ENCODE data around the gene ZNF862.

The ZNF862 gene

DNA sequence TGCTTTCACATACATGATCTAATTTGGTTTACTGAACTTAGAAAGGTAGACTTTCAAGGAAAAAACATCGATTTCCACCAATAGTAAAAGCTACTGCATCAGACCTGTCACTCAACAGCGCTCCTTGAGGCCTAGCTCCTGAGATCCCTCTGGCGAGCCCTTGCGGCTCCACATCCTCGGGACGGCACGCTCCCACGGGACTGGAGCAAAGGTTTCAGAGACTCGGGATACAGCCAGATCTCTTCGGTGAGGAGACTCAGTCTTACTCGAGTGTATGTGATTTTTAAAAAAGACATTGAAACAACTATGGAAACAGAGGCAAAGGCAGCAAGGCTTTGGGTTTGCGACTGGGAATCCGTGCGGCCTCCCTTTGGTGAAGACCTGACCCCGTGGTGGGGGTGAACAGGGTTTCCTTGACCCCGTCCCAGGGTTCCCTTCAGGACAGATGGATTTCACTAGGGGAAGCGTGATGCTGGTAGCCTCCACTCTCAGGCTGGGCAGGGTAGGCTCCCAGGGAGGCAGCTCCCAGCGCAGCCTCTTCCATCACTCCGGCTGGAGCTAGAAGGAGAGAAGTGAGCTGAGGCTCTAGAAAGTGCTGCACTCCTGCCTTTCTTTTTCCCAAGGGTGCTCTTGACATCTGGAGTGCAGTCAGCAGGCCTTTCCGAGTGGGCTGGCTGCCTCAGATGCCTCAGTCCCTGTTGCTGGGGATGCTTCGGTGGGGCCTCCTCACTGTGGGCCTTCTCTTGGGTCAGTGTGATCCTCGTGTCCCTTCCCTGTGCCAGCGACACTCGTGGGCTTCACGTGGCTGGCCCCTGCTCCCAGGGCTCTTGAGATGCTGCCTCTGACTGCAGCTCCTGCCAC, 29.8 kb downstream of the ZNF862 start:
- DNase-seq, result no peak

DNA sequence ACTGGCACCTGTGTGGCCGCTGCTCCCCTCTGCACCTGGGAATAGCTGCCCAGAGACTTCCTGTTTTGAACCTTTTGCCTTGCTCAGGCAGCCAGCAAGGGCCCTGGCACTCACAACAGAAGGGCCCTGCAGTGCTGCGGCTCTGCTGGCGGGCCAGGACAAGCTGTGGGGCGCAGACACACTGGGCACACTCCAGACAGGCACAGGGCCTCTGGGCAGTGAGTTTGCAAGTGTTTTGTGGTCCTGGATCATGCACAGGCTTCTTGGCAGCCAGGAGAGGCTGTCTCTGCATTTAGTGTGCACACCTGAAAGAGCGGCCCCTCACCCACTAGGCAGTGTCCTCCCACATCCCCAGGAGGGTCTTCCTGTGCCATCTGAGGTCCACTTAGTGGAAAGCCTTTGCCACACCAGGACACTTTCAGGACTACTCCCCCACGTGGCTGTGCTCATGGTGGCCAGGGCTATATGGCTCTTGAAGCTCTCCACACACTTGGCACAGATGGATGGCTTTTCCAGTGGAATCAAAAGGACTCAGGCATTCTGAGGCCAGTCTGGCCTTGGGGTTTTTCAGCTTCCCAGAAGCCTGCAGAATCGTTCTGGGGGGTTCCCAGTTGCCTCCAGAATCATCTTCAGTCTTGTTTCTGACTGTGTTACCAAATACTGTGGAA, 30.6 kb downstream of the ZNF862 start:
- DNase-seq, result no peak

DNA sequence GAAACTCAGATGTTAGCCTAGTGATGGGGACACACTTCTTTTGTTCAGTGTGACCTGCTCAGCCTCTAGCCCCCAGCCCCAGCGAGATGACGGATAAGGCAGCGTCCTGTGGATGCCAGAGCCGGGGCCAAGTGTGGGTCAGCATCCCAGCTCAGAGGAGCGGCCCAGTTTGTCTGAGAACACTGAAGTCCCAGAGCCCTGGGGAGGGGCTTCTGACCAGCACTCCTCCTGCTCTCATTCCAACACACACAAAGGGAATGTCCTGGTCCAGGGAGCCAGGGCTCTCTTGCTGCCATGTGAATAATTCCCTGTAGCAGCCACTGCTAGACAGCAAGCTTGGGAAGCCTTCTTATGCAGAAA, 31.1 kb downstream of the ZNF862 start:
- DNase-seq, result no peak

DNA sequence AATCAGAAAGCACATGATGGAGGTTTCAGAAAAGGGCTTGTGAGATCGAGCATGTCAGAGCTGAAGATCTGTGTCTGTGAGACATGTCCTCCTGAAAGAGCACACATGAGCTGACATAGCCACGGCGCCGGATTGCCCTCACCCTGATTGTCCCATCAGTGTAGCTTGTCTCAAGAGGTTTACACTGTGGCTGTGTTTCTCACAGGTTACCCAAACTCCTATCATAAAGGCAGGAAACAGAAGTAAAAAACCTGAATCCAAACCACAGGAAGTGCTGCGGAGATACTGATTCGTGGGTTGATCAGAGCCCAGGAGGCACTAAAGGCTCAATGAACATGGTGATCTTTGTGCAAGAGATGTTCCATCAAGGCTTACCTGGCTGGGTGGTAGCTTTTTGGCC, 31.7 kb downstream of the ZNF862 start:
- DNase-seq, result no peak

DNA sequence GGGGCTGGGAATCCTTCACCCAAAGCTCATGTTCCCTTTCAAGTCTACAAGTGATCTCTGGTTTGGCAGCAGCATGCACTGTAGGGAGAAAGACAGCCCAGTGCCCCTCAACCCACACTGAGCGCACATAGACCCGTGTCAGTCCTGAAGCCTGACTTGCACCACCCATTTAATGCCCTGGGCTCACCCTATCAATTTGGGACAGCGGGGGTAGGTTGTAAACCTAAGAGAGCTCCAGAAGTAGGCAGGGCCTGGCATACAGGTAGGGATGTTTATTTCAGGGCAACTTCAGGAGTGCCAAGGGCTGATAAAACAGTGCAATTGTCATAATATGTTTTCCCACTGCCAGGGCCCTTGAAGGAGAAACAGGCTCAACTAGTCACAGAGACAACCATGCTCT, 32.1 kb downstream of the ZNF862 start:
- DNase-seq, result no peak

DNA sequence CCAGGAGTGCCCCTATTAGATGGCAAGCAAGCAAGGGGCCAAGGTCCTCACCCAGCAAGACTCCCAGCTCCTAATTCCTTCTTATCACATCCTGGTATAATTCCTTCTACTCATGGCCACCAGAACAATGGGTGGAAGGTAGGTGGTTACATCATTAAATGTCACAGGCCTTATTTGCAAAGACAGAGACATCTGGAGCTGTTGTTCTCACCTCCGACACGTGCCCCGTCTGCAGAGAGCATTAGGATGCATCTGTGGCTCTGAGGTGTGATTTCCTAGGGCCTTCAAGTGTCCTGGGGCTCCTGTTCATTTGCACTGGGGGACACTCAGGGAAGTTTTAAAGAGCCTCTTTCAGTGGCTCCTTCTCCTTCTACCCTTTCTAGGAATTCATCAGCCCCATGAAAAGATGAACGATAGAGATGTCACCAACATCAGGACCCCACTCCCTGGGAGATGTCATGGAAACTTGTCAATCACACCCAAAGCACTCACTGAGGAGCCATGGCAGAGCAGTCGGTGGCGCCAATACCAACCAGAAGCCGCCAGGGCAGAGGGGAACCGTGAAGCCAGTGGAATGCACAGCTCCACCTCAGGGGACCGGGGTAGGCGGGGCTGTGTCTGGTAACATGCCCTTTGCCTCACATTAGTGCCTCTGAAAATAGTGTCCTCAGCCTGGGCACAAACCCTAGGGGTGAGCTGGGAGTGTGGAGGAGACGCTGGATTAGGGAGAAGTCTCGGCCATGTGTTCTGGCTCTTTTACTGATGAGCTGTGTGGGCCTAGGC, 32.7 kb downstream of the ZNF862 start:
- DNase-seq, result no peak

DNA sequence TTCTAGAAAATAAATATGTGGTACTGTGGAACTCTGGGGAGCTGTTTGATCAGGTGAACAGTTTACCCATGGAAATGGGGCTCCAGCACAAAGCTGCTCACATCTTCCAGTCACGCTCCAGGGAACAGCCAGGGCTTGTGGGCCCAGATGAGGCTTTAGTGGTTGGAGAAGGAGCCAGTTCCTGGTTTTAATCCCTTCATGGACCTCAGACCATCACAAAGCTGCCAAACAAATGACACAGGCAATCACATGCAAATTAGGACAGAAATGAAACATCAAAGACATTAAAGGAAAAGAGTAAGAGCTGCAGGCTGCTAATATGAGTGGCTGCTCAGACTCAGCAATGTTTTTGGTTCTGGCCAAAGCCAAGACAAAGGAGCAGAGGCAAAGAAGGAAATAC, 33.4 kb downstream of the ZNF862 start:
- no peak for DNase-seq

DNA sequence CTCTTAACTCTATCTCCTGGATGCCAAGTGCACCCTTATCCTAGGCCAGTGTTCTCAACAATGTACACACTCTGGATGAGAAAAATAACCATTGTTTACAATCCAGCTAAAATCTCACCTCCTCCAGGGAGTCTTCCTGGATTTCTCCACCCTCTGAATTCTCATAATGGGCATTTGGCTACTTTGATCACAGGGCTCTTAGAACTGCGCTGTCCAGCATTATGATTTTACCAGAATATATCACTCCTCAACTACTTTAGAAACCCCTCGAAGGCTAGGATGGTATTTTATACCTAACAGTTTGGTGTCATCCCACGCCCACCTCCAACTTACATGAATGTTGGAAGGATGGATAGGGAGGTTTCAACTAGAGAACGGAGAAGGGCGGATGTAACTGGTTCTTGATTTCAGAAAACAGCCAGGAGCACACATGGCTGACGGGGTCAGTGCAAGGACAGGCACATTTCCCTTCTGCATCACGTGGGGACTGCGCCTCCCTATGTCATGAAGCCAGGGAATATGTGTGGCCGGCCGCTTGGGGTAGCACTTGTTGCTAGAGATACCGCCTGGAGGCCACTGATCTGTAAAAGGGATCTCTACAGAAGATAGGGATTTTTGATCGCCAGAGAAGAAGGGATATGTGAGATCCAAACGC, 34.4 kb downstream of the ZNF862 start:
- DNase-seq, result peak; percentile 80

DNA sequence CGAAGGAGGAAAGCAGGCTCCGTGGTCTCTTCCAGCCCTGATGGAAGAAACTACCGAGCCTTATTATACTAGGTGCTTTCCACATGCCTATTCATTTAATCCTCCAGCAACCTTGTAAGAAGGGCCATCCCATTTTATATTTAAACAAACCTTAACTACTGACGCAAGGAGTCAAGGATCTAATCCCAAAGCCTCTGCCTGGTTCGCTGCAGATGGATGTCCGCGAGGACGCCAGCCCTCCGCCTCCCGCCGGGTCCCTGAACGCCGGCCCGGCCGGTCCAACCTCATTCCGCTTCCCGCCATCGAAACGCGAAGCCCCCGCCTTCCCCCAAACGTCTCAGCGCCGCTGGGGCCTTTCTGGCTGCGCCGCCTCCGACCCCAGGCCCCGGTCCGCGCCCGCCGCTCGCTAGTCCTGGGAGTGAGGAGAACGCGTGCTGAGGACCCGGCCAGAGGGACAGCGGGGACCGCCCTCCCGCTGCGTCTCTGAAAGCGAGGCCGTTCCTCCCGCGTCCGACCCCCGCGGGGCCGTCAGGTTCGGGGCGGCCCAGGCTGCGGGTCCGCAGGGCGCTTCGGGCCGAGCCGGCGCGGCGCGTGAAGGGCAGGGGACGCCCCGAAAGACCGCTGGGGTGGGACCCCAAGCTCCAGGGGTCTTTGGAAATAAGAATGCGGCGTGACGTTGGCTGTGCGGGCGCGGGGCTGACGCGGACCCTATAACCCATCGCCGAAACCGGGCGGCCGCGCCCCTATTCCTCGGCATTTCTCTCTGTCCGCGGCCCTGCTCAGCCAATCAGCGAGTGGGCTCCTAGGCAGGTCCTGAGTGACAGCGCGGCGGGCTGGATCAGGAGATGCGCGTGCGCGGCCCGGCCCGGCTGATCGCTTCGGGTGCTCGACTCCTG, 35.1 kb downstream of the ZNF862 start, which contains the start of gene ATP6V0E2:
TSS of gene ATP6V0E2 (plus strand) at position 896 of the 896 bp plus-strand sequence. CDS start 97 bp downstream, outside the sequence.
- DNase-seq, result peak; percentile 91

DNA sequence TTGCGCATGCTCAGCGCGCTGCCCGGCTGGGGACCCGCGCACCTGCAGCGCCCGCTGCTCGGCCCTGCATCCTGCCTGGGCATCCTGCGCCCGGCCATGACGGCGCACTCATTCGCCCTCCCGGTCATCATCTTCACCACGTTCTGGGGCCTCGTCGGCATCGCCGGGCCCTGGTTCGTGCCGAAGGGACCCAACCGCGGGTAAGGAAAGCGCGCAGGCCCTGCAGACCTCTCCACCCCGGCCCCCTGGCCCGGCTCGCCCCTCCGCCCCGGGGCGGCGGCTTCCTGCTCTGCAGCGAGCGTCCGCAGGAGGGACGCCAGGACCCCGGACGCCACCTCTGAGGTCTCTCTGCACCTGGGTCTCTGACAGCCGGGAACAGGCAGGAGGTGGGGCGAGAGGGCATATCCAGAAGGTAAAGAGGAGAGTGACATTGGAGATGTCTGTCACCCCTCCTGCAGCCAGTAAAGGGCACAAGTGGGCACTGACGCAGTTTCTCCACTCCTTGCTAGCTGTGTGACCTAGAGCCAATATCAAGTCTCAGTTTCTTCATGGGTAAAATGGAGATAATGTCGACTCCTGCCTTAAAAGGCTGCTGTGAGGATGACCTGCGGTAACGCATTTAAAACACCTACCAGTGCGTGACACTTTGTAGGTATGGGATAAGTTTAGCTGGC, 35.9 kb downstream of the ZNF862 start:
- no peak for DNase-seq

DNA sequence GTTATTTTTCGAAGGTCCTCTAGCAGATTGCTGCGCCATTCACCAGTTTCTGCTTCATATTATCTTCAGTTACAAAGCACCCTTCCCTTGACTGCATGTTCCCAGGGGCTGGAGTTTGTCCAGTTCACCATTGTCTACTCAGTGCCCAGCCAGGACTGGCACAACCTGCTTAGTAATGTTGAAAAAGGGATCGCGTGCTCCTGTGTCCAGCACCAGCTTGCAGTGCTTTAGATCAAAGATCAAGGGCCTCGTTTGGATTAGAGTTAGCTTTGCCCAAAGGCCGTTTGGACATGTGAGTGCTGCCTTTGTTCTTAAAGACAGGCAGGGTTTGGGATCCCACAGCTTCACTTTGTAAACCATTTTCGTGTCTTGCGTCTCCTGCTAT, 36.5 kb downstream of the ZNF862 start:
- no peak for DNase-seq

DNA sequence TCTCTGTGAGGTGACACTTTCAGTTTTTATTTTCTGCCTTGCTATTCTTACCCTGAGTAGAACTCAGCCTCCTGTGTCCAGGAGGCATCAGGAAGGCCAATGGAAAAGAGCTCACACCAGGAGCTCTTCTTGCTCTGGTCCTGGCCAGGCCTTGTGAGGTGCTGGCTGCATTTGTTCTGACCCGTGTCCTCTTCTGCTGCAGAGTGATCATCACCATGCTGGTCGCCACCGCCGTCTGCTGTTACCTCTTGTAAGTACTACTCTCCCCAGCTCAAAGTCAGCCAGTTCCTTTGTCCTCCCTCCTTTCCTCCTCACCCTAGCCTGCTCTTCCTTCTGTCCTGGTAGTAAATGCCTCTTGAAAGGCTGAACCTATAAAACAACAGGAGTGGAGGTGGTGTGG, 37.2 kb downstream of the ZNF862 start:
- DNase-seq, result no peak

DNA sequence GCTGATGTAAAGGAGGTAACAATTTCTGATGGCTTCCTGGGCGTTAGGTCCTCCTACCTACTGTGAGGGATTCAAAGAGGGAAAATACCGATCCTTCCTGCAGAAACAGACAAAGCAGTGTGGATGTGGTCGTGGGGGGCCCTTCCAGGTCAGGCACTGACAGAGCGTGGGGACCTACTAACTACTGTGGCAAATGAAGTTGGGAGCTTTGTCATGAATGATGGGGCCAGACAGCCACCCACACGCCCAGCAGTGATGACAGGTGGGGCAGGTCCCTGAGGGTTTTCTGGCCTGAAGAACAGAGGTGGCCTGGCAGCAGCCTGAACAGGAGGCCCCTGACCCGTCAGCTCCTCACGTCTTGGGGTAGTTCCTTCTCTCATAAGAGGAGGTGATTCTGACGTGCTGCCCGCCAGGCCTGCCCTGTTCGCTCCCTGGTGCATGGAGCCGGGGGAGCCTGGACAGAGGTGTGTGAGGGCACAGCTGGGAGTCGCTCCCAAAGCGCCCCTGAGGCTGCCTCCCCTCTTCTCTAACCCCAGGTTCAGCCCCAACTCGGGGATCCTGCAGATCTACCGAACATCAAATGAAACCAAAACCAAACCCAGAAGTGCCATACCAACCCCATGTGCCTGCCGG, 39.8 kb downstream of the ZNF862 start:
- DNase-seq, result no peak

DNA sequence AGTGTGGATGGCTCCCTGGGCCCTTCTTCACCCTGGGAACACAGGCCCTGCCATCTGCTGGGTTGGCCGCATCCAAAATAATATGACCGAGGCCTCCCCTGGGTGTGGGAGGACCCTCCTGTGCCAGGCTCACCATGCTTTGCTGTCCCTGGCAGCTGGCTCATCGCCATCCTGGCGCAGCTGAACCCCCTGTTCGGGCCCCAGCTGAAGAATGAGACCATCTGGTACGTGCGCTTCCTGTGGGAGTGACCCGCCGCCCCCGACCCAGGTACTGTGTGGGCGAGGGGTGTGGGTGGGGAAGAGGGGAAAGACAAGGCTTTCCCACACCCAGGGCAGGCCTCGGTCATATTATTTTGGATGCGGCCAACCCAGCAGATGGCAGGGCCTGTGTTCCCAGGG, 40.3 kb downstream of the ZNF862 start:
- no peak for DNase-seq

DNA sequence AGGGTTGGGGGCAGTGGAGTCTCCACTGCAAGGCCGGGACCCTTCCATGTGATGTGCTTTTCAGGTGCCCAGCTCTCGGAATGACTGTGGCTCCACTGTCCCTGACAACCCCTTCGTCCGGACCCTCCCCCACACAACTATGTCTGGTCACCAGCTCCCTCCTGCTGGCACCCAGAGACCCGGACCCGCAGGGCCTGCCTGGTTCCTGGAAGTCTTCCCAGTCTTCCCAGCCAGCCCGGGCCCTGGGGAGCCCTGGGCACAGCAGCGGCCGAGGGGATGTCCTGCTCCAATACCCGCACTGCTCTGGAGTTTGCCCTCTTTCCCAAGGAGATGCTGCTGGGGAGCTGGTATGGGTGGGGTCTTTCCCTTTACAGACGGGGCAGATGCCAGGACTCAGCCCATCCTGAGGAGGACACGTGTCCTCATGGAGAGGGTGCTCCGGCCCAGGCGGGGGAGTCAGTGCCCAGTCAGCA, 41.1 kb downstream of the ZNF862 start:
- no peak for DNase-seq

DNA sequence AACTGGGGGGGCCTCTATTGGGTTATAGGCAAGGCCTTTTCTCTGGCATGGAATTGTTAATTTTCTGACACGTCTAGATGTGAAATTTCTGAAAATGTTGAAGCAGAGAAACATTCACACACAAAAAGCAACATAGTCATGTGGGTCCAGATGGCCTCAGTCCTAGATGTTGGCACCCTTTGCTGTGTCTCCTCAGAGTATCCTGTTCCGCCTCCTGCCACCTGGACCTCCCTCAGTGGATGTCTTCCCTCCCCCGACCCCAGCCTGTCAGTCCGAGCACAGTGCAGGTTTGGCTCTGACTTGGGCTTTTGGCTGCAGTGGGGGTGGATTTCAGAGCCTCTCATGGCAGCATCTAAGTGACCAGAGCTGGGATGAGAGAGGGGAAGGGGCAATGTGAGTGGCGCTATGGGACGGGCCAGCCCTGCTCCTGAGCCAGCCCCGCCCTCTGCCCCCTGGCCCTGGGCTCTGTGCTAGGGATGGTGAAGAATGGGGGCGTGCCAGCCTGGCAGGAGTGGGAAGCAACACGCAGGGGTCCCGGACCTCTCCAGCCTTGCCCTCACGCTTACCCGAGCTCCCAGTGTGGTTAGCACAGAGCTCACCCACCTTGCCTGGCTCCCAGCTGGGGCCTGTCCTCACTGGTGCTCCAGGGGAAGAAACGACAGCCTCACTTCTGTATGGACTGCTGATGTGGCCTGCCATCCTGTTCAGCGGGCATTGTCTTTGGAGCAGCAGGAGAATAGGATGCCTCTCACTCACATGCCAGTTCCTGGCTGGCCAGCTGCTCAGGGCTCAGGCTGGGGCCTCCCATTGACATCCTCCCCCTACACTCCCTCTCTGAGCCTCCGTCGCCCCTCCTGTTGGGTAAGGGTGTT, 41.8 kb downstream of the ZNF862 start:
- no peak for DNase-seq

DNA sequence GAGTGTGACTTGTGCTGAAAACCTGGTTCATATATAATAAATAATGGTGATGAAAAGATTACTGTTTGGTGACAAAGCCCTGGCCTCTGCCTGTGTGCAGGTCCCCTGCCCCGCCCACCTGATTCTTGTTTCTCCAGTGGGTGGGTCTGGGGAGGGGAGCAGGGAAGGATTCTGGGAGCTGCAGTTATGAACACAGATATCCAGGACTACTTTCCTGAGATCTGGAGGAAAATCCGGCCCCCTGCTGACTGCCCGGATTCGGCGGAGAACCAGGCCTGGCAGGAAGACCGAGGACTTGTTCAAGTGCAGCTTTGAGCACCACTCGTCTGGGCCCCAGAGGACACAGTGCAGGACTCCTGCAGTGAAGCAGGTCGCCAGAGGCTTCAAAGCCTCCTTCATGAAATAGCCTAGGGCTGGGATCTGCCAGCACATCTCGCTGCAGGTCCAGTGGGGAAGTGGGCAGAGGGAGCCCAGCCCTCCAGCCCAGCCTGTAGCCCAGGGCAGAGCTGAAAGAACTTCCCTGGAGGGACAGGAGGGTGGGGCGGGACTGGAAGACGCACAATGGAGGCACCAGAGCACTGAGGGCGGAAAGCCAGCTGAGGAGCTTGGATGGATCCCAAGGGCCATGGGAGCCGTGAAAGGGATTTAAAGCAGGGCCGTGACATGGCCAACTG, 42.6 kb downstream of the ZNF862 start:
- no peak for DNase-seq

DNA sequence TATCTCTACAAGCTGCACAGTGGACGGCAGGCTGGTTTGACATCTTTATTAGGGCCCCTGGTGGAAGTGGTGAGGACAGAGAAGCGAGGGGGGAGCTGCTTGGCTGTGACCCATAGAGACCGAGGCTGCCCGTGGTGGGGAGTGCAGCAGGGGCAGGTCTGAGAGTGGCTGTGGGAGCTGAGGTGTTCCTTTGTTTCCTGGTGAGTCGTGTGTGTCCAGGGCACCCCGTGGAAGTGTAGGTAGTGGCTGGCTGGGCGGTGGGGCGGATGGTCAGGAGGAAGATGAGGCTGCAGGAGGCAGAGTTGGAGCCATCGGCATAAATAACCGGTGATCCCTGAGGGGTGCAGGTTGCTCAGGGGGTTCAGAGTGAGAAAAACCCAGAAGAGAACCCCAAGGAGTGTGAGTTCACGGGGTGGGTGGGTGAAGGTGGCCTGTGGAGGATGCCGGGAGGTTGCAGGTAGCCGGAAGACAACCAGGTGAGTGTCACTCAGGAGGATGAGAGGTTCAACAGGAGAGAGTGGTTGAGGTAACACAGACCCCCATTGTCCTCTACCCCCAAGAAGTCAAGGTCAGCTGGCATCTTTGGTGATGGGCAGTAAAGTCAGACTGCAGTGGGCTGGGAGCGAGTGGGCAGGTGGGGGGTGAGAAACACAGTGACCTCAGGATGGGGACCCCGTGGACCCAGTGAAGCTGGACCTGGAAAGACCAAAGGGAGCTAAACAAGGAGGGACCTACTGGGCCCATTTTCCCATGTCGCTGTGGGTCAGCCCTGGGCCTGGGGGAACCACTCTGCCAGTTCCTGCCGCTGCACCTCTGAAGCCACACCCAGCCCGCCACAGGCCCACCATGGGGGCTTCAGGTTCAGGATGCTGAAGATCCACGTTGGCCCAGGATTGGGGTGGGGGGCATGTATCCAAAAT, 43.4 kb downstream of the ZNF862 start:
- DNase-seq, result no peak
